ENCODE data around the gene FAM216A.
A peak's percentile ranks its signal among the peaks of the same experiment; 100 is the strongest.
"Not testable (repeated sequence)": the region's sequence is repeated elsewhere in the genome, so short reads cannot be mapped to it uniquely, and the experiment has no call there.

Gene FAM216A

GRCh38 chr12:110458756-110459155 is 9.9 kb upstream of the FAM216A start:
- H3K4me3 ChIP-seq (replicated peaks; ENCODE audit: low read depth, low read length): no peak overlapping the region
- TF ChIP-seq, protein P1, sequence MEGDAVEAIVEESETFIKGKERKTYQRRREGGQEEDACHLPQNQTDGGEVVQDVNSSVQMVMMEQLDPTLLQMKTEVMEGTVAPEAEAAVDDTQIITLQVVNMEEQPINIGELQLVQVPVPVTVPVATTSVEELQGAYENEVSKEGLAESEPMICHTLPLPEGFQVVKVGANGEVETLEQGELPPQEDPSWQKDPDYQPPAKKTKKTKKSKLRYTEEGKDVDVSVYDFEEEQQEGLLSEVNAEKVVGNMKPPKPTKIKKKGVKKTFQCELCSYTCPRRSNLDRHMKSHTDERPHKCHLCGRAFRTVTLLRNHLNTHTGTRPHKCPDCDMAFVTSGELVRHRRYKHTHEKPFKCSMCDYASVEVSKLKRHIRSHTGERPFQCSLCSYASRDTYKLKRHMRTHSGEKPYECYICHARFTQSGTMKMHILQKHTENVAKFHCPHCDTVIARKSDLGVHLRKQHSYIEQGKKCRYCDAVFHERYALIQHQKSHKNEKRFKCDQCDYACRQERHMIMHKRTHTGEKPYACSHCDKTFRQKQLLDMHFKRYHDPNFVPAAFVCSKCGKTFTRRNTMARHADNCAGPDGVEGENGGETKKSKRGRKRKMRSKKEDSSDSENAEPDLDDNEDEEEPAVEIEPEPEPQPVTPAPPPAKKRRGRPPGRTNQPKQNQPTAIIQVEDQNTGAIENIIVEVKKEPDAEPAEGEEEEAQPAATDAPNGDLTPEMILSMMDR (IDR thresholded peaks at IDR 0.05; ENCODE audit: low read depth, low read length, missing control alignments): no peak
- DNase-seq (ENCODE audit: extremely low read depth, low read depth): no peak

DNA sequence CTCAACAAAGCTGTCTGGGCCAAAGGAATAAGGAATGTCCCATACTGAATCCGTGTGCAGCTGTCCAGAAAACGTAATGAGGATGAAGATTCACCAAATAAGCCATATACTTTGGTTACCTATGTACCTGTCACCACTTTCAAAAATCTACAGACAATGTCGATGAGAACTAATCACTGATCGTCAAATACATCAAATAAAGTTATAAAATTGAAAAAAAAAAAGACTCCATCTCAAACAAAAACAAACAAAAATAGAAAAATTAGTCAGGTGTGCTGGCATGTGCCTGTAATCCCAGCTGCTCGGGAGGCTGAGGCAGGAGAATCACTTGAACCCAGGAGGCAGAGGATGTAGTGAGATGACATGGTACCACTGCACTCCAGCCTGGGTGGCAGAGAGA is 7.5 kb upstream of the FAM216A start:
- not testable (repeated sequence) for H3K4me3 ChIP-seq (replicated peaks; ENCODE audit: low read depth, low read length); DNase-seq (ENCODE audit: extremely low read depth, low read depth)

- TF ChIP-seq, protein P1 (IDR thresholded peaks at IDR 0.05; ENCODE audit: low read depth, low read length, missing control alignments): no peak
Observed at GRCh38 chr12:110465024-110465423, 3.6 kb upstream of the FAM216A start.

GRCh38 chr12:110465765-110466164 is 2.9 kb upstream of the FAM216A start:
- not testable (repeated sequence) for H3K4me3 ChIP-seq (replicated peaks; ENCODE audit: low read depth, low read length); DNase-seq (ENCODE audit: extremely low read depth, low read depth)

More at GRCh38 chr12:110465024-110465423, 3.6 kb upstream of the FAM216A start:
- no peak overlapping the region for H3K4me3 ChIP-seq (replicated peaks; ENCODE audit: low read depth, low read length)
- no peak for DNase-seq (ENCODE audit: extremely low read depth, low read depth)

- DNase-seq (ENCODE audit: extremely low read depth, low read depth): no peak
- peak overlapping the region; percentile 73 for H3K4me3 ChIP-seq (replicated peaks; ENCODE audit: low read depth, low read length)
- TF ChIP-seq, protein P1 (IDR thresholded peaks at IDR 0.05; ENCODE audit: low read depth, low read length, missing control alignments): no peak
Observed at GRCh38 chr12:110466791-110467190, 1.9 kb upstream of the FAM216A start.

- DNase-seq (ENCODE audit: extremely low read depth, low read depth): no peak
- H3K4me3 ChIP-seq (replicated peaks; ENCODE audit: low read depth, low read length): peak overlapping the region; percentile 73
- TF ChIP-seq, protein P1 (IDR thresholded peaks at IDR 0.05; ENCODE audit: low read depth, low read length, missing control alignments): no peak
Observed at GRCh38 chr12:110467847-110468213, 815 bp upstream of the FAM216A start.

- TF ChIP-seq, protein P1 (IDR thresholded peaks at IDR 0.05; ENCODE audit: low read depth, low read length, missing control alignments): no peak
- no peak for DNase-seq (ENCODE audit: extremely low read depth, low read depth)
Observed at GRCh38 chr12:110475426-110475825, 6.8 kb downstream of the FAM216A start.

GRCh38 chr12:110498984-110499706 is 30.5 kb downstream of the FAM216A start:
- TF ChIP-seq, protein P1 (IDR thresholded peaks at IDR 0.05; ENCODE audit: low read depth, low read length, missing control alignments): no peak
- DNase-seq (ENCODE audit: extremely low read depth, low read depth): no peak
- H3K4me3 ChIP-seq (replicated peaks; ENCODE audit: low read depth, low read length): no peak overlapping the region

More at GRCh38 chr12:110475426-110475825, 6.8 kb downstream of the FAM216A start:
- H3K4me3 ChIP-seq (replicated peaks; ENCODE audit: low read depth, low read length): no peak overlapping the region

All from HFF-Myc (cell line).